ENCODE results near the gene NECAB3. TPM values are rescaled to one million over a fixed set of nuclear protein-coding genes. Genes with fewer than 3 reads are reported as not detected.

Gene NECAB3, protein sequence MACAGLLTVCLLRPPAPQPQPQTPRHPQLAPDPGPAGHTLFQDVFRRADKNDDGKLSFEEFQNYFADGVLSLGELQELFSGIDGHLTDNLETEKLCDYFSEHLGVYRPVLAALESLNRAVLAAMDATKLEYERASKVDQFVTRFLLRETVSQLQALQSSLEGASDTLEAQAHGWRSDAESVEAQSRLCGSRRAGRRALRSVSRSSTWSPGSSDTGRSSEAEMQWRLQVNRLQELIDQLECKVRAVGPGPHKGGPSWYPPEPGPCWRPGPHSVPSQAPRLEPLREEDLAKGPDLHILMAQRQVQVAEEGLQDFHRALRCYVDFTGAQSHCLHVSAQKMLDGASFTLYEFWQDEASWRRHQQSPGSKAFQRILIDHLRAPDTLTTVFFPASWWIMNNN
- 63.1 and 78.9 TPM in 2 replicates for total RNA-seq (2014; rRNA removed; shearing (Covaris generic))
- 71.2 and 79.4 TPM in 2 replicates for polyA plus RNA-seq (2015; cell fraction: cytosol; rRNA removed)
- polyA plus RNA-seq (2015; cell fraction: nucleus; rRNA removed) = 327 and 354 TPM in 2 replicates

DNA sequence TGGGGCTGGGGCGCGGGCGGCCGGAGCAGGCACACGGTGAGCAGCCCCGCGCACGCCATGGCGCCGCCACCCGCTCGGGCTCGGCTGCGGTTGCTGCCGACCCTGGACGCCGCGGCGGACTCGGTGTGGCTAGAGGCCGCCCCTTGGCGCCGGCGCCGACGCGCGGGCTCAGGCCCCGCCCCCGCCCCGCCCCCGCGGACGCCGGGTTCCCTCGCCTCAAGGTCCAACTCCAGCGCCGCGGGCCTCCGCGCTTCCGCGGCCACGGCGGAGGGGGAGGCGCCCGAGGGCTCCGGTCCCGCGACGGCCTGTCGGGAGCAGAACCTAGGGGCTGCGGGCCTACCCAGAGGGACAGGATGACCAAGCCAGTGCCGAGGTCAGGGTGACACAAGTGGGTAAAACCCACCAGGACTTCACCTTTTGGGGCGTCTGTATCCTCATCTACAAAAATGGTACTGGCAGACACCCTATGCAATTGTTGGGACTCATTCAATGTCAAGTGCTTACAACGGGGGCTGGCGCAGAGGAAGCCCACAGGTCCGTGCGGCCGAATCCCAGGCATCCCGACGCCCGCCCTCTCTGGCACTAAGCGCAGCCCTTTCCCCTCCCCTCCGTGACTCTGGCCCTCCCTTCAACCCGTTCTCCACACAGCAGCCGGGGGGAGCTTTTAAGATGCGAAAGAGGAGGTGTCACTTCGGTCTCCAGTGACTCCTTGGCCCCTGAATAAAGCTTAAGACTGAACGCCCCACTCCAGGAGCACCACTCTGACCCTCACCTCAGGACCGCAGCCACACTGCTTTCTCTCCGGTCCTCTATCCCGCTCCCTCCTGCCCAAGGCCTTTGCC, at the start of gene NECAB3:
NECAB3 (minus strand) TSS at position 135 of the 842 bp plus-strand sequence; CDS start at position 59, 76 bp downstream.
- DNase-seq (ENCODE audit: low read depth, low spot score) = peak; percentile 68

DNA sequence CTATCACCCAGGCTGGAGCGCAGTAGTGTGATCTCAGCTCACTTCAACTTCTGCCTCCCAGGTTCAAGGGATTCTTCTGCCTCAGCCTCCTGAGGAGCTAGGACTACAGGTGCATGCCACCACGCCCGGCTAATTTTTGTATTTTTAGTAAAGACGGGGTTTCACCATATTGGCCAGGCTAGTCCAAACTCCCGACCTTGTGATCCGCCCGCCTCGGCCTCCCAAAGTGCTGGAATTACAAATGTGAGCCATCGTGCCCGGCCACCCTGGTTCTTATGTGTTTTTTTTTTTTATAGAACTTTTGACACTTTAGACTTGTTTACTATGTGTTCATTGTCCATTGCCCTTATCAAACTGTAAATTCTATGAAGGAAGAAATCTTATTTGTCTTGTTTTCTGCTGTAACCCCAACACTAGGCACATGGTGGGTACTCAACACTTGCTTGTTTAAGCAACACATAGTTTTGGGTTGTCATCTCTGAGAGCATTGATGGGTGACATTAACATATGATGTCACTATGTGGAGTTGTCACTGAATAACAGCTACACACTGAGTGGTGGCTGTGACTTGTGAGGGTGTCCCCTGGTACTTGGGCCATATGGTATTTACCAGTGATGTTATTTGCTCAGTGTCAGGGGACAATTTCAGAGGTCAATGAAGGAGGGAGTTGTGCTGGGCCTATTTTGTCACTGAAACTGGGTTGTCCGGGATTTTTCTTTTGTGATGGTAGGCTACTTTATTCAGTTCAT, 47.3 kb upstream of the NECAB3 start:
- DNase-seq (ENCODE audit: low read depth, low spot score) = no peak
- in situ Hi-C loops (cut with HindIII; ENCODE audit: low pct_unique_long_range_greater_than_20kb, low sequenced_read_pairs) = no loop called here

More for the DNA sequence above, at the start of gene NECAB3:
- in situ Hi-C loops (cut with HindIII; ENCODE audit: low pct_unique_long_range_greater_than_20kb, low sequenced_read_pairs) = no loop called here

DNA sequence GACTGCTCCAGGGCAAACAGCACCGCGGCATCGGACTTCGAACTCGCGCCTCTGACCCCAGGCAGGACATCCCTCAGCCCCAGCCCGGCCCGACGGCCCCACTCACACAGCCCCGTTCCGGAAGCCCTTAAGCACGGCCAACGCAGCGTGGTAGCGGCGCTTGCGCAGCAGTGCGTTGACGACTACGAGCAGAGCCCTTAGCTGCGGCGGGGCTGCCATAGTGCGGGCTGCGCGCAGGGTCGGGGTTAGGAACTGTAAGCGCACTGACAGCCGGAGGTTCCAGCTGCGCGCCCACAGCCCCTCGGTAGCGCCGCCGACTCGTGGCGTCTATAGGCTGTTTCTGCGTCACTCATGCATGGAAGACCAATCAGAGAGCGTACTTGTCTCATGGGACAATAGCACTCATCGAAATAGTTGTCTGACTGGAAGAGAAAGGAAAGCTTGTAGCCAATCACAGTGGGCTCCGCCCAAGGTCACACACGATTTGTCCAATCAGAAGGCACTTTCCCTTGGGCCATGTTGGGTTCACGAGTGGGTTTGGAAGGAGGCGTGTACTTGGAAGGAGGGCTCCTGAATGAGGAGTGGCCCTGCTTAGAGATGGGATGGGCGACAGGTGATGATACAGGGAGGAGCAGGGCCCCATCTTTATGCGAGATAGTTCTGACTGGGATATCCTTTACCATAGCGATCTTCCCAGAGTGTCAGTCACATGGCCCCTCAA, 45.9 kb upstream of the NECAB3 start, which contains the start of gene PXMP4:
PXMP4 (minus strand) TSS at position 322 of the 721 bp plus-strand sequence; CDS start at position 219, 103 bp downstream.
- in situ Hi-C loops (cut with HindIII; ENCODE audit: low pct_unique_long_range_greater_than_20kb, low sequenced_read_pairs) = no loop called here
- peak; percentile 100 for DNase-seq (ENCODE audit: low read depth, low spot score)

DNA sequence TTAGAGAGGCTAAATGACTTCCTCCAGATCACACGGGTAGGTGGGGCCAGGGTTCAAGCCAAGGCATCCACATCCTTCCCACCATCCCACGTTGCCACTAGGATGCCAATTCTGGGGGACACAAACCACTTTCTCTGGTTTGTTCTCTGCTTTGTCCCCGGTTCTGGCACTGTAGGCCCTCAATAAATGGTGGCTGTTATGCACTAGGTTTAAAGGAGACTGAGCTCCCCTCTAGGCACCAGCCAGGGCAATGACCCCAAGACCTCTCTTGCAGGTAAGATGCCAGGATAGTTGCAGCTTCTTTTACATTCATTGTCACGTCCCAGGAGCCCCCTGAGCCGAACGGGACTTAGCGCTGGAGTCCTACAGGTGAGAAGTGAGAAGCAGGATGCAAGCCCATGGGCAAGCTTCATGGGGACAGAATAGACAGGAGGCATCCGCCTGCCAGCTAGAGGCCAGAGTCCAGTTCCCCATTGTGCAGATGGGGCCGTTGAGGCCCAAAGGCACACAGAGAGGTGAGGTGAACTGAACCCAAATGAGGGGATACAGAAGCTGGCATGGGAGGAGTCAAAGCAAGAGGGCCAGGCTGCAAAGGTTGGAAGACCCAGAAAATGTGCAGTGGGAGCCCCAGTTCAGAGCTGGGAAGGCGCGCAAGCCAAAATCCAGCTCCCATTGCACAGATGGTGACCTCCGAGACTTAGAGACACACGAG, 45.2 kb upstream of the NECAB3 start:
- in situ Hi-C loops (cut with HindIII; ENCODE audit: low pct_unique_long_range_greater_than_20kb, low sequenced_read_pairs) = no loop called here

DNA sequence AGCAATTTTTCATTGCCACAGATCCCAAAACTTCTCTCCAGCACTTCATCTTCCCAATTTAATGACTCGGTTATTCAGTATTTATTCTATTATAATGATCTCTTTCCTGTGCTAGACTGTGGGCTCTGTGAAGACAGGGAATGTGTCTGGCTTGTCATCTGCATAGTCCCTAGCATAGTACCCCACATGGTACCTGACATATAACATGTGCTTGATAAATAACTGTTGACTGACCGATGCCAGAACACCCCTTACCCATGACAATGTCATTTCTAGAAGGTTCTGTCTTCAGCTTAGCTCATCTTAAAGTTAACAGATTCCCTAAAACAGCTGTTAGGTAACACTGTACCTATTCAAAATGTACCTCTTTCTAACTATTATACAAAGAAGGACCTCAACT, 42.3 kb upstream of the NECAB3 start:
- in situ Hi-C loops (cut with HindIII; ENCODE audit: low pct_unique_long_range_greater_than_20kb, low sequenced_read_pairs) = no loop called here
- DNase-seq (ENCODE audit: low read depth, low spot score) = no peak

More for the DNA sequence above, 45.2 kb upstream of the NECAB3 start:
- no peak for DNase-seq (ENCODE audit: low read depth, low spot score)

DNA sequence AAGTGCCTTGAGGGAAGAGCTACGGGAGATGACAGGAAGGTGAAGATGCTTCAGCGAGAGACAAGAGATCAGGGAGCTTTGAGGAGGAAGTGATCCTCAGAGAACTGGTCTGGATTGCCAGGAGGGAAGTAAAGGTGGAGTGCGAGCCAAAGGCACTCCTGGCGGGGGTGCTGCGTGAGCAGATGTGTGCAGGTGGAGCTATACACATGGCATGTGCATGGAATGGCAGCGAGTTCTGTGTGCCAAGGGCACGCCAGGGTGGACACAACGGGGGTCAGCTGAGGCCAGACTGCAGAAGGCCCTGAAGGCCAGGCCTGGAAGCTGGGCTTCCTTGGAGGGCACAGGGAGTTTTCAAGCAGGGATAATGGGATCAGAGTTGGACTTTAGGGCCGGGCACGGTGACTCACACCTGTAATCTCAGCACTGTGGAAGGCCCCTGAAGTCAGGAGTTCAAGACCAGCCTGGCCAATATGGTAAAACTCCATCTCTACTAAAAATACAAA, 39.7 kb upstream of the NECAB3 start:
- DNase-seq (ENCODE audit: low read depth, low spot score) = no peak
- in situ Hi-C loops (cut with HindIII; ENCODE audit: low pct_unique_long_range_greater_than_20kb, low sequenced_read_pairs) = no loop called here

DNA sequence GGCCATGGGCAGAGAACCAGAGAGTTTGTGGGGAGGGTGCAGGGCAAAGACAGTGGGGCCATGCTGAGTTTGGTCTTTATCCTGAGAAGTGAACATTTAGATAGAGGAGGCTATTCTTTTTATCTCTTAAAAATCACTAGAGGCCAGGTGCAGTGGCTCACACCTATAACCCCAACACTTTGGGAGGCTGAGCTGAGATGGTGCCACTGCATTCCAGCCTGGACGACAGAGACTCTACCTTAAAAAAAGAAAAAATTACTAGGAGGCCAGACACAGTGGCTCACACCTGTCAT, 37.2 kb upstream of the NECAB3 start:
- in situ Hi-C loops (cut with HindIII; ENCODE audit: low pct_unique_long_range_greater_than_20kb, low sequenced_read_pairs) = no loop called here

DNA sequence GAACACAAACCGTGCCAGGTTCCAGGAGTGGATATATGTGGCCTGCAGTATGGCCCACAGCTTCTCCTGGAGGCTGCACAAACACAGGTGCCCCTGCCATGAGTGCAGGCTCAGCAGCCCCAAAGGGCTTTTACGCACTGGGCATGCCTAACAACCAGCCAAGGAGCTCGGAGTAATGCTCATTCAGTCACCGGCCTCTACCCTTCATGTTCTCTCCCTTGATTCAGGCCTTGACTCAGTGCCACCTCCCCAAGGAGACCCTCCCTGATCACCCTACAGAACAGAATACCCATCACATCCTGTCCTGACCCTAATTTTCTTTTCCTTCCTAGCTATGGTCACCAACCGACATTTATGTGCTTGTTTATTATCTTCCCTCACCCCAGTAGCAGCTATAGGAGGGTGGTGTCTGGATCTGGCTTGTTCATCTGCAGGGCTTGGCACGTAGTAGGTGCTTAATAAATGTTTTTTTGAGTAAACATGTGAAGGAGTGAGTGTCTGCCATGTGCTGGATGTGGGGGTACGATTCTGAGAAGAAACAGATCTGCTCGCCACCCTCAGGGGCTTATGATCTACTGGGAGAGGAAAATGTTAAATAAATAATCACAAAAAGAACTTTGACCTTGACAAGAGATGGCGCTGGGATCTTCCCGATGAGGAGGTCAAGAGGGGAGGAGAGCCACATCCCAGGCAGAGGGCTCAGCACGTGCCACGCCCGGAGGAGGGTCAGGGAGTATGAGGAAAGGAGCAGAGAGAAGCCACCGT, 36.6 kb upstream of the NECAB3 start:
- DNase-seq (ENCODE audit: low read depth, low spot score) = no peak
- in situ Hi-C loops (cut with HindIII; ENCODE audit: low pct_unique_long_range_greater_than_20kb, low sequenced_read_pairs) = no loop called here

More for the DNA sequence above, 37.2 kb upstream of the NECAB3 start:
- no peak for DNase-seq (ENCODE audit: low read depth, low spot score)

DNA sequence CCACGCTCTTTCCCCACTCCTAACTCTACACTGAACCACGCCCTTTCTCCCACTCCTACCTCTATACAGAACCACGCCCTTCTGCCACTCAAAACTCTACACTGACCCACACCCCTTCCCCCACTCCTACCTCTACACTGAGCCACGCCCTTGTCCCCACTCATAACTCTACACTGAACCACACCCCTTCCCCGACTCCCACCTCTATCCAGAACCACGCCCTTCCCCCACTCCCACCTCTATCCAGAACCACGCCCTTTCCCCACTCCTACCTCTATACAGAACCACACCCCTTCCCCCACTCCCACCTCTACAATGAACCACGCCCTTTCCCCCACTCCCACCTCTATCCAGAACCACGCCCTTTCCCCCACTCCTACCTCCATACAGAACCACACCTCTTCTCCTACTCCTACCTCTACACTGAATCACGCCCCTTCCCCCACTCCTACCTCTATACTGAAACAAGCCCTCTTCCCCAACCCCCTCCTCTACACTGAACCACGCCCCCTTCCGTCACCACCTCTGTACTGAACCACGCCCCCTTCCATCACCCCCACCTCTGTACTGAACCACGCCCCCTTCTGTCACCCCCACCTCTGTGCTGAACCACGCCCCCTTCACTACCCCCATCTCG, 35.8 kb upstream of the NECAB3 start:
- in situ Hi-C loops (cut with HindIII; ENCODE audit: low pct_unique_long_range_greater_than_20kb, low sequenced_read_pairs) = no loop called here
- DNase-seq (ENCODE audit: low read depth, low spot score) = no peak

DNA sequence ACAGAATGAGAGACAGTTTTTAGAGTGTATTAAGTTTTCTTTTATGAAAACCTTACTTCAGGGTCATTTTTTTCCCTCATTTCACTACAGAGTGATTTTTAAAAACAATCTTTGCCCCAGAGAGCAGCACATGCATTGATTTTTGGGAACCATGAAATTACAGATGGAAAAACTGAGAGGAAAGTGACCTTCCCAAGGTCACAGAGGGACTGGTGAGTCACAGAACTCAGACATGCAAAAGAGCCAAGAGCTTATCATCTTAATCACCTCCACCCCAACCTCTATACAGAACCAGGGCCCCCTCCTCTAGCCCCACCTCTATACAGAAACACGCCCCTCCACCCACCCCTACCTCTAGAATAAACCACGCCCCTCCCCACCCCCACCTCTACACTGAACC, 35.2 kb upstream of the NECAB3 start:
- DNase-seq (ENCODE audit: low read depth, low spot score) = no peak
- in situ Hi-C loops (cut with HindIII; ENCODE audit: low pct_unique_long_range_greater_than_20kb, low sequenced_read_pairs) = no loop called here

DNA sequence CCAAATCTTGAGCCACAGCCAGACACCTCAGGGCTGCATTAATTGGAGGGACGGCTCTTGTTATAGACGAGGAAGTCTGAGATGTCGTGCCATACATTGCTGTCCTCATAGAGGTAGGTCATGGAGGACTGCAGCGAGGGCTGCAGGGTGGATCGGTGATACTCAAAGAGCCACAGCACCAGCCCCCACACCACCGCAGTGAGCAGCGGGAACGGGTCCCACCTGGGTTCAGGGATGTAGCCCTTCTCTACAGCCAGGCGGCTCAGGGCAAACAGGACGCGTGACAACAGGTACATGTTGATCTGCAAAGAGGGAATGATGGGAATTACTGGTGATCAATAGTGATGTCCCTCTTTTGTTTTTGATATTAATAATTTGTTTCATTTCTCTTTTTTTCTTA, 33.4 kb upstream of the NECAB3 start:
- in situ Hi-C loops (cut with HindIII; ENCODE audit: low pct_unique_long_range_greater_than_20kb, low sequenced_read_pairs) = no loop called here
- no peak for DNase-seq (ENCODE audit: low read depth, low spot score)

DNA sequence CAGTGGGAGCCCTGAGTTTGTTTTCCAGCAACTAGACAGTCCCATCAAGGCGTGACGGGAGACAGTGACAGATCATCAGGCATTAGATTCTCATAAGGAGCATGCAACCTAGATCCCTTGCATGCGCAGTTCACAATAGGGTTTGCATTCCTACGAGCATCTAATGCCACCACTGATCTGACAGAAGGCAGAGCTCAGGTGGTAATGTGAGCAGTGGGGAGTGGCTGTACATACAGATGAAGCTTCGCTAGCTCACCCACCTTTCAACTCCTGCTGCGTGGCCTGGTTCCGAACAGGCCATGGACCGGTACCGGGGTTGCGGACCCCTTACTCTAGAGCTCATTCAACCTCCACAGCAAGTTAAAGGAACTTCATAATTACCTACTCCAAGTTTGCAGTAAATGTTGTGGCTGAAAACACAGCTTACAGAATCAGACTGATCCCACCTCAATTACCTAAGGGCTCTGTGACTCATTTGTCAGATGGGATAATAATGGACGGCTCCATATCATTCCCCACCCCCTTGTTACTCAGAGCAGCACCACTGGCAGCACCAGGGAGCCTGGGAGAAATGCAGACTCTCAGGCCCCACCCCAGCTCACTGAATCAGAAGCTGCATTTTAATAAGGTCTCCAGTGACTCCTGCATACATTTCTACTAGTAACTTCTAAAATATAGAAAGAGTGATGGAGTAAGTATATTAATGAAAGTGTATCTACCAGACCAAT, 30.1 kb upstream of the NECAB3 start:
- in situ Hi-C loops (cut with HindIII; ENCODE audit: low pct_unique_long_range_greater_than_20kb, low sequenced_read_pairs) = no loop called here
- no peak for DNase-seq (ENCODE audit: low read depth, low spot score)

DNA sequence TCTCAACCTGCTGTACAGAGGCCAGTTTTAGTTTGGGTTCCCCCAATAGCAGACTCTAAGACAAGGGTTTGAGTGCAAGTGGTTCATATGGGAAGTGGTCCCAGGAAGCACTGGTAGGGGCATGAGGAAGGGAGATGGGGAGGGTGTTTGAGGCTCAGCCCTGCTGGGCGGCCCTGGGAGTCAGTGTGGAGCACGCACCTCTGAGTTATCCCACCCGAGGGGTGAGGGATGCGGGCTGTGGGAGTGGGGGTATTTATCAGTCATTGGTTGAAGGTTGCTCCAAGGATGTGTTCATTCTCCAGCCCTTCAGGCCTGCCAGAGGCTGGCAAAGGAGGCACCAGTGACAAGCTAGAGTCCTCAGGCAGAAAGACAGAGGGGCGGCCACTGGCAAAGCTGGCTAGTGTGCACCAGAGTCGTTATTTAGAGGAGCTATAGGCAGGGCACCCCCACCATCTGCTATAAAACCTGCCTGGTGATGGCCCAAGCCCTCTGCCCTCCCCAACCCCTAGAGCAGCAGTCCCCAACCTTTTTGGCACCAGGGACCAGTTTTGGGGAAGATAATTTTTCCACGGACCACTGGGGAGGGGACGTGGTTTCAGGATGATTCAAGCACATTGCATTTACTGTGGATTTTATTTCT, 29.4 kb upstream of the NECAB3 start:
- DNase-seq (ENCODE audit: low read depth, low spot score) = no peak
- in situ Hi-C loops (cut with HindIII; ENCODE audit: low pct_unique_long_range_greater_than_20kb, low sequenced_read_pairs) = no loop called here

DNA sequence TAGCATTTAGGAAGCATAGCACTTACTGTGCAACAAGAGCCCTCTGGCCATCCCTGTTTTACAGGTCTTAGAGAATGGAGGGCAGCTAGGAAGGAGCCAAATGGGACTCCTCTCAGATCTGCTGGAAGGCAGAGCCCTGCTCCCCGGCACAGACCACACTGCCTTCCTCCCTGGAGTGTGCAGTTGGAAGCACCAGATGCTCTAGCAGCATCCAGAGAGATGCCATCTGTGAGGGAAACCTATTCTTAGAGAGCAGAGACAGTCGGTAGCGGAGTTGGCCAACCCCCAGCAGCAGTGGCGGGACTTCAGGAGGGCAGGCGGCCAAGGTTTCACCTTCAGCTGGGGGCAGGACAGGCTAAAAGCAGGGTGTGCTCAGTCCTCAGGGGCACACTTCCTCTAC, 28.6 kb upstream of the NECAB3 start:
- DNase-seq (ENCODE audit: low read depth, low spot score) = no peak
- in situ Hi-C loops (cut with HindIII; ENCODE audit: low pct_unique_long_range_greater_than_20kb, low sequenced_read_pairs) = no loop called here

Data from SK-MEL-5 (cell line).